Measurements from ENCODE around the gene LRRFIP2.

LRRFIP2 gene

GRCh38 chr3:37025561-37026335 lies 148.6 kb downstream of the LRRFIP2 start:
- DNase-seq (ENCODE audit: low read depth in 2 of 2), result no peak

- DNase-seq (ENCODE audit: low read depth in 2 of 2), result no peak
Measured at GRCh38 chr3:37024820-37025405, 149.5 kb downstream of the LRRFIP2 start.

- DNase-seq (ENCODE audit: low read depth in 2 of 2), result no peak
Measured at GRCh38 chr3:37024092-37024491, 150.3 kb downstream of the LRRFIP2 start.

GRCh38 chr3:37017683-37018082 lies 156.7 kb downstream of the LRRFIP2 start:
- no peak for DNase-seq (ENCODE audit: low read depth in 2 of 2)

GRCh38 chr3:37016903-37017302 lies 157.5 kb downstream of the LRRFIP2 start:
- no peak for DNase-seq (ENCODE audit: low read depth in 2 of 2)

GRCh38 chr3:37015642-37016041 lies 158.7 kb downstream of the LRRFIP2 start:
- no peak for DNase-seq (ENCODE audit: low read depth in 2 of 2)

GRCh38 chr3:37014620-37015019 lies 159.8 kb downstream of the LRRFIP2 start:
- no peak for DNase-seq (ENCODE audit: low read depth in 2 of 2)

Data from stimulated activated CD8-positive, alpha-beta memory T cell treated with anti-CD3 and anti-CD28 coated beads, Interleukin-15, amount 100 ng/mL, for 4 hours (primary cell).